ENCODE measurements around the gene DNAJC30.

- TF ChIP-seq CTCF (IDR thresholded peaks at IDR 0.05), result no peak
- no peak for TF ChIP-seq POLR2A (IDR thresholded peaks at IDR 0.05; ENCODE audit: low read depth)
- no peak for TF ChIP-seq POLR2AphosphoS5 (IDR thresholded peaks at IDR 0.05)
Observed at GRCh38 chr7:73688288-73688687, 5.0 kb upstream of the DNAJC30 start.

All from esophagus muscularis mucosa (tissue), 3 donors.